Measurements from ENCODE around the gene AK8. TPM values are rescaled to one million over a fixed set of nuclear protein-coding genes. Genes with fewer than 3 reads are reported as not detected.

AK8 gene
- polyA plus RNA-seq, 1 donor = 2.6 TPM

- no peaks in the 10 kb centered on the region for H3K9me3 ChIP-seq (ENCODE audit: control insufficient read depth, low read depth, low read length)
- no peak overlapping the region for H3K27ac ChIP-seq (ENCODE audit: low read length)
- WGBS (ENCODE audit: insufficient coverage, low lambda C conversion rate) = no CpG with 5 or more reads among the region's 13 CpGs
- no peak for DNase-seq
- no peaks in the 10 kb centered on the region for H3K4me1 ChIP-seq (ENCODE audit: control insufficient read depth, insufficient read depth, low read length)
- H3K27me3 ChIP-seq (ENCODE audit: control insufficient read depth, insufficient read depth, low read length) = no peaks in the 10 kb centered on the region
- no peaks in the 10 kb centered on the region for H3K36me3 ChIP-seq (ENCODE audit: control insufficient read depth, insufficient read depth, low read length)
- H3K4me3 ChIP-seq (ENCODE audit: low read length) = no peak overlapping the region
These were observed 51.3 kb downstream of the AK8 start for GRCh38 chr9:132826621-132827365.

GRCh38 chr9:132826131-132826530 is 52.0 kb downstream of the AK8 start:
- WGBS (ENCODE audit: insufficient coverage, low lambda C conversion rate) = no CpG with 5 or more reads among the region's 12 CpGs
- no peaks in the 10 kb centered on the region for H3K27me3 ChIP-seq (ENCODE audit: control insufficient read depth, insufficient read depth, low read length)
- H3K36me3 ChIP-seq (ENCODE audit: control insufficient read depth, insufficient read depth, low read length) = no peaks in the 10 kb centered on the region
- no peak overlapping the region for H3K27ac ChIP-seq (ENCODE audit: low read length)
- H3K9me3 ChIP-seq (ENCODE audit: control insufficient read depth, low read depth, low read length) = no peaks in the 10 kb centered on the region
- no peak for DNase-seq
- no peaks in the 10 kb centered on the region for H3K4me1 ChIP-seq (ENCODE audit: control insufficient read depth, insufficient read depth, low read length)
- no peak overlapping the region for H3K4me3 ChIP-seq (ENCODE audit: low read length)

- H3K36me3 ChIP-seq (ENCODE audit: control insufficient read depth, insufficient read depth, low read length) = no peaks in the 10 kb centered on the region
- H3K4me3 ChIP-seq (ENCODE audit: low read length) = no peak overlapping the region
- no peak for DNase-seq
- no CpG with 5 or more reads among the region's 10 CpGs for WGBS (ENCODE audit: insufficient coverage, low lambda C conversion rate)
- no peaks in the 10 kb centered on the region for H3K4me1 ChIP-seq (ENCODE audit: control insufficient read depth, insufficient read depth, low read length)
- H3K9me3 ChIP-seq (ENCODE audit: control insufficient read depth, low read depth, low read length) = no peaks in the 10 kb centered on the region
- peaks cover 3% of the 10 kb centered on the region for H3K27me3 ChIP-seq (ENCODE audit: control insufficient read depth, insufficient read depth, low read length)
- H3K27ac ChIP-seq (ENCODE audit: low read length) = no peak overlapping the region
These were observed 52.7 kb downstream of the AK8 start for GRCh38 chr9:132825430-132825829.

GRCh38 chr9:132824951-132825350 is 53.1 kb downstream of the AK8 start:
- DNase-seq = no peak
- Histone ChIP-seq H3K27me3 (ENCODE audit: control insufficient read depth, insufficient read depth, low read length) (peaks cover 3% of the 10 kb centered on the region), H3K4me1 (ENCODE audit: control insufficient read depth, insufficient read depth, low read length) (no peaks in the 10 kb centered on the region), H3K9me3 (ENCODE audit: control insufficient read depth, low read depth, low read length) (no peaks in the 10 kb centered on the region), H3K27ac (ENCODE audit: low read length) (no peak overlapping the region), H3K36me3 (ENCODE audit: control insufficient read depth, insufficient read depth, low read length) (no peaks in the 10 kb centered on the region), H3K4me3 (ENCODE audit: low read length) (no peak overlapping the region)
- WGBS (ENCODE audit: insufficient coverage, low lambda C conversion rate) = no CpG with 5 or more reads among the region's 2 CpGs

- no peak overlapping the region for H3K4me3 ChIP-seq (ENCODE audit: low read length)
- no peak for DNase-seq
- H3K36me3 ChIP-seq (ENCODE audit: control insufficient read depth, insufficient read depth, low read length) = no peaks in the 10 kb centered on the region
- peaks cover 3% of the 10 kb centered on the region for H3K27me3 ChIP-seq (ENCODE audit: control insufficient read depth, insufficient read depth, low read length)
- no peaks in the 10 kb centered on the region for H3K4me1 ChIP-seq (ENCODE audit: control insufficient read depth, insufficient read depth, low read length)
- no CpG with 5 or more reads among the region's 8 CpGs for WGBS (ENCODE audit: insufficient coverage, low lambda C conversion rate)
- no peak overlapping the region for H3K27ac ChIP-seq (ENCODE audit: low read length)
- no peaks in the 10 kb centered on the region for H3K9me3 ChIP-seq (ENCODE audit: control insufficient read depth, low read depth, low read length)
These were observed 53.9 kb downstream of the AK8 start for GRCh38 chr9:132824151-132824550.

GRCh38 chr9:132823370-132824145 is 54.5 kb downstream of the AK8 start:
- WGBS (ENCODE audit: insufficient coverage, low lambda C conversion rate) = no CpG with 5 or more reads among the region's 18 CpGs
- H3K36me3 ChIP-seq (ENCODE audit: control insufficient read depth, insufficient read depth, low read length) = no peaks in the 10 kb centered on the region
- DNase-seq = peak in 1 of 2 donors; percentile 7
- no peaks in the 10 kb centered on the region for H3K4me1 ChIP-seq (ENCODE audit: control insufficient read depth, insufficient read depth, low read length)
- no peak overlapping the region for H3K27ac ChIP-seq (ENCODE audit: low read length)
- peaks cover 3% of the 10 kb centered on the region for H3K27me3 ChIP-seq (ENCODE audit: control insufficient read depth, insufficient read depth, low read length)
- no peaks in the 10 kb centered on the region for H3K9me3 ChIP-seq (ENCODE audit: control insufficient read depth, low read depth, low read length)
- H3K4me3 ChIP-seq (ENCODE audit: low read length) = no peak overlapping the region

- H3K36me3 ChIP-seq (ENCODE audit: control insufficient read depth, insufficient read depth, low read length) = no peaks in the 10 kb centered on the region
- WGBS (ENCODE audit: insufficient coverage, low lambda C conversion rate) = no CpG with 5 or more reads among the region's 11 CpGs
- DNase-seq = no peak
- H3K27me3 ChIP-seq (ENCODE audit: control insufficient read depth, insufficient read depth, low read length) = peaks cover 3% of the 10 kb centered on the region
- H3K9me3 ChIP-seq (ENCODE audit: control insufficient read depth, low read depth, low read length) = no peaks in the 10 kb centered on the region
- H3K4me1 ChIP-seq (ENCODE audit: control insufficient read depth, insufficient read depth, low read length) = no peaks in the 10 kb centered on the region
- H3K27ac ChIP-seq (ENCODE audit: low read length) = no peak overlapping the region
- no peak overlapping the region for H3K4me3 ChIP-seq (ENCODE audit: low read length)
These were observed 57.7 kb downstream of the AK8 start for GRCh38 chr9:132820169-132820944.

GRCh38 chr9:132818588-132818987 is 59.5 kb downstream of the AK8 start:
- no peak overlapping the region for H3K27ac ChIP-seq (ENCODE audit: low read length)
- no CpG with 5 or more reads among the region's 4 CpGs for WGBS (ENCODE audit: insufficient coverage, low lambda C conversion rate)
- H3K27me3 ChIP-seq (ENCODE audit: control insufficient read depth, insufficient read depth, low read length) = peaks cover 3% of the 10 kb centered on the region
- no peaks in the 10 kb centered on the region for H3K36me3 ChIP-seq (ENCODE audit: control insufficient read depth, insufficient read depth, low read length)
- H3K4me1 ChIP-seq (ENCODE audit: control insufficient read depth, insufficient read depth, low read length) = no peaks in the 10 kb centered on the region
- no peaks in the 10 kb centered on the region for H3K9me3 ChIP-seq (ENCODE audit: control insufficient read depth, low read depth, low read length)
- DNase-seq = no peak
- no peak overlapping the region for H3K4me3 ChIP-seq (ENCODE audit: low read length)

GRCh38 chr9:132814937-132815336 is 63.1 kb downstream of the AK8 start:
- WGBS (ENCODE audit: insufficient coverage, low lambda C conversion rate) = no CpG with 5 or more reads among the region's 14 CpGs
- Histone ChIP-seq H3K4me3 (ENCODE audit: low read length) (no peak overlapping the region), H3K9me3 (ENCODE audit: control insufficient read depth, low read depth, low read length) (no peaks in the 10 kb centered on the region), H3K36me3 (ENCODE audit: control insufficient read depth, insufficient read depth, low read length) (no peaks in the 10 kb centered on the region), H3K27me3 (ENCODE audit: control insufficient read depth, insufficient read depth, low read length) (no peaks in the 10 kb centered on the region), H3K4me1 (ENCODE audit: control insufficient read depth, insufficient read depth, low read length) (no peaks in the 10 kb centered on the region), H3K27ac (ENCODE audit: low read length) (no peak overlapping the region)
- no peak for DNase-seq

GRCh38 chr9:132813115-132813771 is 64.8 kb downstream of the AK8 start:
- no peak for DNase-seq
- H3K4me1 ChIP-seq (ENCODE audit: control insufficient read depth, insufficient read depth, low read length) = no peaks in the 10 kb centered on the region
- no peaks in the 10 kb centered on the region for H3K9me3 ChIP-seq (ENCODE audit: control insufficient read depth, low read depth, low read length)
- WGBS (ENCODE audit: insufficient coverage, low lambda C conversion rate) = no CpG with 5 or more reads among the region's 13 CpGs
- no peaks in the 10 kb centered on the region for H3K27me3 ChIP-seq (ENCODE audit: control insufficient read depth, insufficient read depth, low read length)
- H3K36me3 ChIP-seq (ENCODE audit: control insufficient read depth, insufficient read depth, low read length) = no peaks in the 10 kb centered on the region
- H3K4me3 ChIP-seq (ENCODE audit: low read length) = no peak overlapping the region
- H3K27ac ChIP-seq (ENCODE audit: low read length) = no peak overlapping the region
